GM12878 (cell line): ENCODE measurements around the gene ACADL.

Source experiments
- CTCF ChIP-seq, 3 experiments: IDR thresholded peaks in 2 of 3; conservative IDR thresholded peaks in 1 of 3; 2 replicates each; pipeline ENCODE4 v1.5.1; 2011; ENCODE audit warnings: low read depth in 3 of 3, low read length in 3 of 3, mild to moderate bottlenecking in 3 of 3, control low read depth in 2 of 3, moderate library complexity in 2 of 3, inconsistent platforms in 1 of 3, mixed read lengths in 1 of 3; ENCODE audit not compliant: control insufficient read depth in 2 of 3, insufficient read depth in 1 of 3; ENCODE audit errors: extremely low read depth in 1 of 3
- CUX1 ChIP-seq: IDR thresholded peaks from 2 replicates; pipeline ENCODE4 v1.6.1; 2012; ENCODE audit warnings: improper control_type of control experiment, low read depth, low read length; ENCODE audit not compliant: insufficient replicate concordance
- E4F1 ChIP-seq: fragments of 450-650 bp; IDR thresholded peaks from 2 replicates; pipeline ENCODE4 v1.6.1; 2018; ENCODE audit warnings: borderline replicate concordance, mild to moderate bottlenecking; ENCODE audit not compliant: partially characterized antibody
- NFIC ChIP-seq: IDR thresholded peaks from 2 replicates; pipeline ENCODE4 v1.6.1; 2012; ENCODE audit warnings: low read depth, mild to moderate bottlenecking, inconsistent platforms, low read length, moderate library complexity
- POLR2A ChIP-seq: IDR thresholded peaks from 2 replicates; pipeline ENCODE4 v1.6.1; 2011; ENCODE audit warnings: low read depth, mild to moderate bottlenecking, low read length
- POLR2AphosphoS5 ChIP-seq: IDR thresholded peaks from 2 replicates; pipeline ENCODE4 v1.6.1; 2011; ENCODE audit warnings: mild to moderate bottlenecking, low read length, inconsistent platforms
- TCF12 ChIP-seq: IDR thresholded peaks from 2 replicates; pipeline ENCODE4 v1.6.1; 2011; ENCODE audit warnings: low read depth, mild to moderate bottlenecking, low read length

GRCh38 chr2:210174086-210174485 lies 51.2 kb downstream of the ACADL start:
- TF ChIP-seq E4F1 (no peak), CTCF (IDR thresholded peaks at IDR 0.05 in 2 of 3, conservative IDR thresholded peaks at IDR 0.05 in 1 of 3; ENCODE audit: control insufficient read depth in 2 of 3, extremely low read depth in 1 of 3, insufficient read depth in 1 of 3, low read depth in 3 of 3, low read length in 3 of 3) (no peak), POLR2A (no peak), CUX1 (no peak), NFIC (no peak), TCF12 (no peak), POLR2AphosphoS5 (no peak)
